ENCODE data around the gene THOC3. TPM values are rescaled to one million over a fixed set of nuclear protein-coding genes. Genes with fewer than 3 reads are reported as not detected.
"Not testable (repeated sequence)": the region's sequence is repeated elsewhere in the genome, so short reads cannot be mapped to it uniquely, and the experiment has no call there.

Gene THOC3
- total and polyA plus RNA-seq, 2 of the 8 experiments (the other 6 are each of a cell fraction or from before 2014, with no cell fraction given) = 60.2 to 82.7 TPM

GRCh38 chr5:175948329-175949108 is 19.6 kb downstream of the THOC3 start:
- H4K5ac ChIP-seq (ENCODE audit: insufficient read length, low read depth, low read length); H3K4me2 ChIP-seq (ENCODE audit: insufficient read depth in 1 of 2, low read depth in 2 of 2, low read length in 2 of 2); H4K8ac ChIP-seq (ENCODE audit: extremely low read depth, insufficient read depth, low read length); H3K23ac ChIP-seq (ENCODE audit: insufficient read length); H4K91ac ChIP-seq (replicated peaks; ENCODE audit: insufficient read length, low read length); POLR2A ChIA-PET (ENCODE audit: partially characterized antibody); H3K79me1 ChIP-seq (ENCODE audit: low read depth, low read length); H2AK5ac ChIP-seq (ENCODE audit: low read depth, low read length); H2BK20ac ChIP-seq (ENCODE audit: low read length); DNase-seq (ENCODE audit: low read depth in 1 of 2, low spot score in 2 of 2); H3K56ac ChIP-seq (replicated peaks; ENCODE audit: insufficient read length, low read depth, low read length); H3K4me1 ChIP-seq (replicated peaks in 1 of 4; ENCODE audit: control insufficient read depth in 3 of 4, insufficient read depth in 4 of 4, low read length in 3 of 4); H3K9me3 ChIP-seq (ENCODE audit: insufficient read depth in 2 of 2, low read depth in 1 of 2, low read length in 1 of 2); H2AFZ ChIP-seq (ENCODE audit: low read length); H3K27me3 ChIP-seq (replicated peaks in 1 of 4; ENCODE audit: control insufficient read depth in 3 of 4, extremely low read depth in 1 of 4, insufficient read depth in 3 of 4, low read length in 3 of 4); H4K20me1 ChIP-seq (replicated peaks in 1 of 2; ENCODE audit: control insufficient read depth in 1 of 2, insufficient read depth in 2 of 2, low read length in 2 of 2); H3K36me3 ChIP-seq (ENCODE audit: control insufficient read depth in 2 of 4, insufficient read depth in 4 of 4, low read length in 3 of 4); H3K23me2 ChIP-seq (ENCODE audit: low read depth, low read length); H2BK5ac ChIP-seq (ENCODE audit: low read depth, low read length); H3K4ac ChIP-seq (replicated peaks; ENCODE audit: insufficient read length, low read depth, low read length); H3K27ac ChIP-seq (ENCODE audit: low read depth, low read length); H3K18ac ChIP-seq (ENCODE audit: extremely low read depth, low read length); H2BK120ac ChIP-seq (replicated peaks; ENCODE audit: low read depth, low read length); FAIRE-seq; H3K79me2 ChIP-seq (ENCODE audit: control insufficient read depth in 1 of 2, insufficient read depth in 2 of 2, low read length in 2 of 2); H3K14ac ChIP-seq (ENCODE audit: insufficient read length); H2BK12ac ChIP-seq (ENCODE audit: low read depth, low read length); CTCF ChIA-PET (ENCODE audit: partially characterized antibody); H3K4me3 ChIP-seq (ENCODE audit: extremely low read depth in 1 of 4, insufficient read depth in 2 of 4, low read depth in 3 of 4, low read length in 4 of 4); H3K9ac ChIP-seq (replicated peaks in 1 of 4; ENCODE audit: extremely low read depth in 1 of 4, low read depth in 3 of 4, low read length in 3 of 4); H2BK15ac ChIP-seq (ENCODE audit: low read length): not testable (repeated sequence)
- WGBS, 2 experiments (ENCODE audit: extremely low coverage in 1 of 2, insufficient coverage in 1 of 2, insufficient read length in 1 of 2, insufficient replicate concordance in 2 of 2, low coverage in 1 of 2, low lambda C conversion rate in 2 of 2, missing lambda C conversion rate in 1 of 2) = 55% methylated on average over 2 of the region's 10 CpGs; no CpG with 5 or more reads in 1 of the 2 experiments

- DNase-seq (ENCODE audit: low read depth in 1 of 2, low spot score in 2 of 2); H3K14ac ChIP-seq (ENCODE audit: insufficient read length); H2AK5ac ChIP-seq (ENCODE audit: low read depth, low read length); H3K9ac ChIP-seq (replicated peaks in 1 of 4; ENCODE audit: extremely low read depth in 1 of 4, low read depth in 3 of 4, low read length in 3 of 4); H3K18ac ChIP-seq (ENCODE audit: extremely low read depth, low read length); H3K9me3 ChIP-seq (ENCODE audit: insufficient read depth in 2 of 2, low read depth in 1 of 2, low read length in 1 of 2); H3K36me3 ChIP-seq (ENCODE audit: control insufficient read depth in 2 of 4, insufficient read depth in 4 of 4, low read length in 3 of 4); H2BK20ac ChIP-seq (ENCODE audit: low read length); H2BK15ac ChIP-seq (ENCODE audit: low read length); H3K4ac ChIP-seq (replicated peaks; ENCODE audit: insufficient read length, low read depth, low read length); H3K4me2 ChIP-seq (ENCODE audit: insufficient read depth in 1 of 2, low read depth in 2 of 2, low read length in 2 of 2); H3K79me2 ChIP-seq (ENCODE audit: control insufficient read depth in 1 of 2, insufficient read depth in 2 of 2, low read length in 2 of 2); H3K79me1 ChIP-seq (ENCODE audit: low read depth, low read length); H4K8ac ChIP-seq (ENCODE audit: extremely low read depth, insufficient read depth, low read length); H3K23ac ChIP-seq (ENCODE audit: insufficient read length); H4K20me1 ChIP-seq (replicated peaks in 1 of 2; ENCODE audit: control insufficient read depth in 1 of 2, insufficient read depth in 2 of 2, low read length in 2 of 2); H2BK12ac ChIP-seq (ENCODE audit: low read depth, low read length); FAIRE-seq; H3K27me3 ChIP-seq (replicated peaks in 1 of 4; ENCODE audit: control insufficient read depth in 3 of 4, extremely low read depth in 1 of 4, insufficient read depth in 3 of 4, low read length in 3 of 4); H3K27ac ChIP-seq (ENCODE audit: low read depth, low read length); H2AFZ ChIP-seq (ENCODE audit: low read length); H4K5ac ChIP-seq (ENCODE audit: insufficient read length, low read depth, low read length); H3K56ac ChIP-seq (replicated peaks; ENCODE audit: insufficient read length, low read depth, low read length); CTCF ChIA-PET (ENCODE audit: partially characterized antibody); H3K4me1 ChIP-seq (replicated peaks in 1 of 4; ENCODE audit: control insufficient read depth in 3 of 4, insufficient read depth in 4 of 4, low read length in 3 of 4); H4K91ac ChIP-seq (replicated peaks; ENCODE audit: insufficient read length, low read length); H3K4me3 ChIP-seq (ENCODE audit: extremely low read depth in 1 of 4, insufficient read depth in 2 of 4, low read depth in 3 of 4, low read length in 4 of 4); H2BK5ac ChIP-seq (ENCODE audit: low read depth, low read length); H3K23me2 ChIP-seq (ENCODE audit: low read depth, low read length); H2BK120ac ChIP-seq (replicated peaks; ENCODE audit: low read depth, low read length); POLR2A ChIA-PET (ENCODE audit: partially characterized antibody): not testable (repeated sequence)
- WGBS, 2 experiments (ENCODE audit: extremely low coverage in 1 of 2, insufficient coverage in 1 of 2, insufficient read length in 1 of 2, insufficient replicate concordance in 2 of 2, low coverage in 1 of 2, low lambda C conversion rate in 2 of 2, missing lambda C conversion rate in 1 of 2) = 71% methylated on average over 2 of the region's 7 CpGs; no CpG with 5 or more reads in 1 of the 2 experiments
These were observed 24.9 kb downstream of the THOC3 start for GRCh38 chr5:175943253-175943652.
